Measurements from ENCODE around the gene CEP126.

The CEP126 gene

DNA sequence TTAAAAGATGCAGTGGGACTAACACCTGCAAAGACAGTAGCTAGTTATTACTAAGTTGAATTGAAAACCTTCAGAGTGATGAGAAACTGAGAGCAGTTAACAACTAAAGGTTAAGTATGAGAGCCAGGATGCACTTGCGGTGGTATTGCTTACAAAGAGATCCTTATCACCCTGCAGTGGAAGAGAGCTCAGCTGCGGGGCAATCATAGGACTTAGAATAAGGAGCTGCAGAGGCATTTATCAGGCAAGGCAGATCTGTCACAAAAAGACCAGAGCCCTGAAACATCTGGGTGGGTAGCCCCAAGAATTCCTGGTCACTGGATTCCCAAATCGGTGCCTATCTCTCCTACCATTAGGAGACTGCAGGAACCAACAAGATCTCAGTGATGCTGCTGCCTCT, 98.1 kb downstream of the CEP126 start:
- DNase-seq (ENCODE audit: low spot score): no peak

DNA sequence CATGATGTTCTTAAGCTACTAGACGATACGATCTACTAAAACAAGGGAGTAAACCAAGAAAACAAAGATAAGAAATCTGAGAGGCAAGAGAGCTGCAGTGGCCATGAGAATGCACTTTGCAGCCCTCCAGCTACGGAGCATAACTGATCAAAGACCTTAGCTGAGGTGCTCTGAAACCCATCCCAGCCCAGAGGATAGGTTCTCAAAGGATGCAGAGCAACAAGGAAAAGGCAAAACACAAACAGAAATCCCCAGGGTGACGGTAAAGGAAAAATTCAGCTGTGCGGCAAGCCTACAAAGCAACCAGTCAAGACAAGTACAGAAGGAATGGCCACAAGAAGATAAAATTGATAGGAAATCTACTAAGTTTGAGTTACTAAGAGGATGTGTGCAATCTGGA, 99.9 kb downstream of the CEP126 start:
- no peak for DNase-seq (ENCODE audit: low spot score)

DNA sequence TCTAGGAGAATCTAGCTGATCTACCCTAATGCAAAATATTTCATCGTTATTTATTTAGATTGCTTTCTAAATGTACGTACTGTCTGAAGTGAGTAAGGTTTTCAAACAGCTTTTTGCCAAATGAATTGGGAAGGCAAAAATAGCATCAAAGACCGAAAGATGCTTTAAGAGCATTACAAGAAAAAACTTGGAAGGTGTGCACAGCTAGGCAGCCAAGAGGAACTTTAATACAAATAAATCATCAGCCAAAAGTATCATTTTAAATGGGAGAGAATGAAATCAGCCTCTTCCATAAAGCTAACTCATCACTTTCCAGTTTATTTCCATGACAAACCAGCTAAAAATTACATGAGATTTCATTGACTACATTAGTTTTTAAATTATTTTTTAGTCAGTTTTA, 102.2 kb downstream of the CEP126 start:
- DNase-seq (ENCODE audit: low spot score): no peak

DNA sequence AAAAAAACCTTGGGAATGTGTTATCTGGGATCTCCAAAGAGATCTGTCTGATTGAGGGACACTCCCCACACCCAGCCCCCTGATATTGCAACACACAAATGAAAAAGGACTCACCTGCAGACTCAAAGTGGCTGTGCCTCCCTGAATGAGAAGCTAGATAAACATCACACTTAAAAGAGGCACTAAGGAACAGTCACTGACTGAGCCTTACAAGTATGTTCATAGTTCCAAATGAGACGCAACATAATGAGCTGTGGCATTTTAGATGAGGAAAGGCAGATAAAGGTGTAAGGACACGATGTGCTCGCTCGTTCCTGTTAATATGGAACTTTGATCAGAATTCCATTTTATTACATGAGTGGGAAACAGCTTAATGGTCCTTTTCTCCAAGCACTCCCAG, 111.4 kb downstream of the CEP126 start:
- no peak for DNase-seq (ENCODE audit: low spot score)

DNA sequence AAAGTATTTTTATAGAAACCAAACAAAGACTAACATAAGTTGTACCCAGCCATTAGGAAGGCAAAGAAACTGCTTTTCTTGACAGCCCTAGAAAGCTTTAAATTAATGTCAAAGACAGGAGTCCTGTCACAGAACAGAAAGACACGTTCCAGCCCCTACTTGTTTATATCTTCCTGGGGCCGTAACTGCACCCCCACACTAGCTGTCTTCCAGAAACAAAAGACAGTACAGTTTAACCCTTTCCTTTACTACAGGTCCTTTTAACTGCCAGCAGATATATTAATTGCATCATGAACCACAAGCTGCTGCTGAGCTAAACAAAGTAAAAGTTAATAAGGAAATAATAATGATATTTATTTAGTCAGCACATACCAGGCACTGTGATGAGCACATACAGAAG, 112.1 kb downstream of the CEP126 start:
- no peak for DNase-seq (ENCODE audit: low spot score)

DNA sequence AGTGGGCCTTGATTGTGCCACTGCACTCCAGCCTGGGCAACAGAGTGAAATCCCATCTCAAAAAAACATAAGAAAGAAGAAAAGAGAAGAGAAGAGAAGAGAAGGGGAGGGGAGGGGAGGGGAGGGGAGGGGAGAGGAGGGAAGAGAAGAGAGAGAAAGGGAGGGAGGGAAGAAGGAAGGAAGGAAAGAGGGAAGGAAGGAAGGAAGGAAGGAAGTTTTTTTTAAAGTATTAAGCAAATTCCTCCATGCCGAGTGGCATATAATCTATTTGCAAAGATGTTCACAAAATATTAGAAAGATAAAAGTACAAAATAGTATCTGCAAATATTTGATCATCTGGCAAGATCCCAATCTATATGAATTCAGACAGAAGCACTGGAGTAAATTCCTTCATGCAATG, 121.9 kb downstream of the CEP126 start:
- no peak for DNase-seq (ENCODE audit: low spot score)

DNA sequence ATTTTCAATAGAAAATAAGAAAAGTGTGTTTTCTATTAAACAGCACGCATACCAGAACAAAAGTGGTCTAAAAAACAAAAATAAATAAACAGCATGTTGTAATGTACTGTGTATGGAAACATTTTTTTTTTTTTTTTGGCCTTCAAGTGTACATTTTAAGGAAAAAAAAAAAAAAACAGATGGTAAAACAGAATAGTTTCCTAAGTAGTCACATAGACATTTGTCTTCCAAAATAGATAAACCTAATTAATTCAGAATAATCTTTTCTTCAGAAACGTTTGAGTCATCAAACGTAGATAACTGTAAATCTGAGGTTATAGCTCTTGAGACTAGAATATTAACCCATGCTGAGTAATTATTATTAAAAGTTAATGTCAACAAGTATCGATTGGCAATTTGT, 132.0 kb downstream of the CEP126 start:
- DNase-seq (ENCODE audit: low spot score): no peak

DNA sequence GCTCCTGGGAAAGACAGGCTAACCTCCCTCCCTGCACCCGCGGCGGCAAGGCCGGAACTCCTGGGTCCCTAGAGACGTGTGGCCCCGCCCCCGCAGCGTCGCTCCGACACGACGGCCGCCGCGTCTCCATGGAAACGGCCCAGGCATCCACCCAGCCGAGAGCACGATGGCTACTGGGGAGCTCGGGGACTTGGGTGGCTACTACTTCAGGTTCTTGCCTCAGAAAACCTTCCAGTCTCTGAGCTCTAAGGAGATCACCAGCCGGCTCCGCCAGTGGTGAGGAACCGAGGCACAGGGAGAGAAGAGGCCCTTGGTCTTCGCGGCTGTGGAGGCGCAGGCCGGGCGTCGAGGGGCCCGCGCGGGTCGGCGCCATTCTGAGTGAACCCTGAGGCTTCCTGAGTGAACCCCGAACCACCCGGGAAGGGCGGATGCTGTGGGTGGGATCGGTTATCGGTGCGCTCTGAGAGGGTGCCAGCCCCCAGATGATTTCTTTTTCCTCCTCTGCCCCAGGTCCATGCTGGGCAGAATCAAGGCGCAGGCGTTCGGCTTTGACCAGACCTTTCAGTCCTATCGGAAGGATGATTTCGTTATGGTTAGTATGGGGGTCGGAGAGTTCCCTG, 132.6 kb downstream of the CEP126 start, which contains the start of gene CFAP300:
TSS of gene CFAP300 (plus strand) at position 133 of the 620 bp plus-strand sequence. CDS start at position 167, 34 bp downstream.
- peak; percentile 20 for DNase-seq (ENCODE audit: low spot score)

Data from globus pallidus (tissue), 1 donor.